ENCODE results near the gene PROK1. TPM values are rescaled to one million over a fixed set of nuclear protein-coding genes. Genes with fewer than 3 reads are reported as not detected.

PROK1 gene
- total and polyA plus RNA-seq, 2 experiments from 2014 or later, result not detected

- Histone ChIP-seq H3K4me2 (no peak overlapping the region), H3K79me2 (replicated peaks; ENCODE audit: insufficient read depth) (no peaks in the 10 kb centered on the region), H3K4me3 (no peak overlapping the region), H3K9me2 (ENCODE audit: insufficient read depth) (no peaks in the 10 kb centered on the region), H4K20me1 (replicated peaks; ENCODE audit: insufficient read depth) (no peaks in the 10 kb centered on the region), H2AFZ (no peak overlapping the region), H3K36me3 (ENCODE audit: insufficient read depth) (no peaks in the 10 kb centered on the region), H3F3A (replicated peaks; ENCODE audit: low read depth) (no peaks in the 10 kb centered on the region), H3K27ac (ENCODE audit: low read depth) (no peak overlapping the region), H3K27me3 (ENCODE audit: insufficient read depth) (no peaks in the 10 kb centered on the region), H3K4me1 (ENCODE audit: insufficient read depth) (no peaks in the 10 kb centered on the region)
- ATAC-seq, result no peak
- TF ChIP-seq ZNF331 (CRISPR knock-in tag; IDR thresholded peaks at IDR 0.05; ENCODE audit: low read depth) (no peak), CTCF (conservative IDR thresholded peaks at IDR 0.05; ENCODE audit: low read depth in 2 of 2) (no peak), STAT1 (IDR thresholded peaks at IDR 0.05; ENCODE audit: unreplicated experiment) (no peak), CREB1 (CRISPR knock-in tag; IDR thresholded peaks at IDR 0.05; ENCODE audit: low read depth) (no peak), REST (IDR thresholded peaks at IDR 0.05; ENCODE audit: unreplicated experiment) (no peak), ZNF114 (CRISPR knock-in tag; IDR thresholded peaks at IDR 0.05) (no peak), ETS1 (IDR thresholded peaks at IDR 0.05) (no peak), EZH2phosphoT487 (IDR thresholded peaks at IDR 0.05; ENCODE audit: unreplicated experiment) (no peak), EZH2 (IDR thresholded peaks at IDR 0.05; ENCODE audit: low read depth, unreplicated experiment) (no peak), ZNF462 (CRISPR knock-in tag; IDR thresholded peaks at IDR 0.05) (no peak), NANOG (IDR thresholded peaks at IDR 0.05; ENCODE audit: borderline replicate concordance) (no peak), JUNB (IDR thresholded peaks at IDR 0.05; ENCODE audit: unreplicated experiment) (no peak), POLR2AphosphoS5 (IDR thresholded peaks at IDR 0.05; ENCODE audit: low read depth) (no peak)
- Mint-ChIP-seq H3K4me1 (no peaks in the 10 kb centered on the region), H3K9me3 (no peaks in the 10 kb centered on the region), H3K36me3 (ENCODE audit: low read depth) (no peaks in the 10 kb centered on the region), H3K4me3 (no peak overlapping the region), H3K27me3 (ENCODE audit: insufficient read depth, low read depth, poor library complexity) (peaks cover 5% of the 10 kb centered on the region), H3K27ac (no peak overlapping the region)
- DNase-seq (ENCODE audit: low spot score), result no peak
Measured at GRCh38 chr1:110466646-110467280, 15.8 kb downstream of the PROK1 start.
